Measurements from ENCODE around the gene CIAPIN1.
A peak's percentile ranks its signal among the peaks of the same experiment; 100 is the strongest.
"Not testable (repeated sequence)": the region's sequence is repeated elsewhere in the genome, so short reads cannot be mapped to it uniquely, and the experiment has no call there.

CIAPIN1 gene

GRCh38 chr16:57439947-57440346 lies 7.2 kb downstream of the CIAPIN1 start:
- DNase-seq = not testable (repeated sequence)

- no peak for DNase-seq
Observed at GRCh38 chr16:57435838-57436237, 11.3 kb downstream of the CIAPIN1 start.

- DNase-seq = no peak
Observed at GRCh38 chr16:57434003-57434402, 13.2 kb downstream of the CIAPIN1 start.

GRCh38 chr16:57432989-57433388 lies 14.2 kb downstream of the CIAPIN1 start:
- DNase-seq = no peak

GRCh38 chr16:57432505-57432904 lies 14.7 kb downstream of the CIAPIN1 start:
- no peak for DNase-seq

- DNase-seq = no peak
Observed at GRCh38 chr16:57430955-57431354, 16.2 kb downstream of the CIAPIN1 start.

- DNase-seq = no peak
Observed at GRCh38 chr16:57427824-57428223, 19.4 kb downstream of the CIAPIN1 start.

GRCh38 chr16:57427307-57427706 lies 19.9 kb downstream of the CIAPIN1 start:
- no peak for DNase-seq

- no peak for DNase-seq
Observed at GRCh38 chr16:57426356-57426755, 20.8 kb downstream of the CIAPIN1 start.

GRCh38 chr16:57424583-57424982 lies 22.6 kb downstream of the CIAPIN1 start:
- no peak for DNase-seq

GRCh38 chr16:57423152-57423551 lies 24.0 kb downstream of the CIAPIN1 start:
- no peak for DNase-seq

GRCh38 chr16:57422026-57422944 lies 24.9 kb downstream of the CIAPIN1 start:
- DNase-seq = peak; percentile 73

- DNase-seq = no peak
Observed at GRCh38 chr16:57419506-57419905, 27.7 kb downstream of the CIAPIN1 start.

- DNase-seq = no peak
Observed at GRCh38 chr16:57416084-57416483, 31.1 kb downstream of the CIAPIN1 start.

GRCh38 chr16:57413733-57414132 lies 33.5 kb downstream of the CIAPIN1 start:
- DNase-seq = no peak

GRCh38 chr16:57413301-57413730 lies 33.9 kb downstream of the CIAPIN1 start:
- no peak for DNase-seq

- DNase-seq = no peak
Observed at GRCh38 chr16:57412584-57412983, 34.6 kb downstream of the CIAPIN1 start.

GRCh38 chr16:57411362-57411976 lies 35.7 kb downstream of the CIAPIN1 start:
- DNase-seq = no peak

GRCh38 chr16:57409870-57410587 lies 37.2 kb downstream of the CIAPIN1 start:
- no peak for DNase-seq

GRCh38 chr16:57409065-57409464 lies 38.1 kb downstream of the CIAPIN1 start:
- DNase-seq = no peak

GRCh38 chr16:57407521-57408353 lies 39.4 kb downstream of the CIAPIN1 start:
- DNase-seq = no peak

- no peak for DNase-seq
Observed at GRCh38 chr16:57406881-57407280, 40.3 kb downstream of the CIAPIN1 start.

GRCh38 chr16:57405097-57405496 lies 42.1 kb downstream of the CIAPIN1 start:
- DNase-seq = no peak
